PC-3 (cell line): ENCODE data around the gene KIF5A. TPM values are rescaled to one million over a fixed set of nuclear protein-coding genes. Genes with fewer than 3 reads are reported as not detected.
"Not testable (repeated sequence)": the region's sequence is repeated elsewhere in the genome, so short reads cannot be mapped to it uniquely, and the experiment has no call there.

ENCODE experiments used
- ATAC-seq: fragments of 200-7000 bp; cut with Tn5 transposase; 2 replicates; pipeline ENCODE4 v1.9.1; 2020; ENCODE audit warnings: mild to moderate bottlenecking, moderate library complexity
- BruUV-seq: library from RNA; stranded (reverse); fragments of 400-500 nt; replicated peaks from 2 replicates; lab custom pipeline; 2021; lab: Mats Ljungman, UMichigan
- CTCF ChIA-PET: fragments of 300-600 bp; sonication (Branson Sonifier 250); formaldehyde crosslinking; loops from one replicate; lab custom pipeline; 2022; ENCODE audit warnings: antibody characterized with exemption; lab: Charles Lee
- POLR2A ChIA-PET: fragments of 300-600 bp; sonication (Branson Sonifier 250); formaldehyde crosslinking; loops from one replicate; lab custom pipeline; 2022; ENCODE audit warnings: antibody characterized with exemption; ENCODE audit not compliant: unreplicated experiment; lab: Charles Lee
- DNase-seq: peaks from one replicate; pipeline ENCODE4 v3.0.0-alpha.2; 2015
- H2AFZ ChIP-seq: fragments of 300-600 bp; sonication (generic); 2 replicates; pipeline ENCODE4 v1.6.0; 2016; ENCODE audit warnings: antibody characterized with exemption, low read length
- H3F3A ChIP-seq: fragments of 300-600 bp; sonication (generic); one replicate; pipeline ENCODE4 v1.6.0; 2017; ENCODE audit warnings: antibody characterized with exemption, low read length, control low read depth, mild to moderate bottlenecking; ENCODE audit not compliant: unreplicated experiment
- H3K27ac ChIP-seq: fragments of 300-600 bp; sonication (generic); 2 replicates; pipeline ENCODE4 v1.5.1; 2016; ENCODE audit warnings: mild to moderate bottlenecking, low read length
- H3K27me3 ChIP-seq: fragments of 300-600 bp; sonication (generic); 2 replicates; pipeline ENCODE4 v1.6.1; 2016; ENCODE audit warnings: low read length, mixed read lengths
- H3K36me3 ChIP-seq: fragments of 300-600 bp; sonication (generic); 2 replicates; pipeline ENCODE4 v1.6.1; 2016; ENCODE audit warnings: low read depth, mixed run types, low read length, mixed read lengths
- H3K4me1 ChIP-seq: fragments of 300-600 bp; sonication (generic); 2 replicates; pipeline ENCODE4 v1.5.1; 2016; ENCODE audit warnings: low read length; ENCODE audit not compliant: insufficient read depth
- H3K4me2 ChIP-seq: fragments of 300-600 bp; sonication (generic); 2 replicates; pipeline ENCODE4 v1.6.0; 2016; ENCODE audit warnings: low read length
- H3K4me3 ChIP-seq: fragments of 300-600 bp; sonication (generic); 2 replicates; pipeline ENCODE4 v1.5.1; 2016; ENCODE audit warnings: mild to moderate bottlenecking, low read length, mixed read lengths
- H3K79me2 ChIP-seq: fragments of 300-600 bp; sonication (generic); 2 replicates; pipeline ENCODE4 v1.6.1; 2017; ENCODE audit warnings: low read length, mixed read lengths
- H3K9ac ChIP-seq: fragments of 300-600 bp; sonication (generic); 2 replicates; pipeline ENCODE4 v1.6.0; 2016; ENCODE audit warnings: mild to moderate bottlenecking, low read length
- H3K9me2 ChIP-seq: fragments of 300-600 bp; sonication (generic); replicated peaks from 2 replicates; pipeline ENCODE4 v1.6.1; 2016; ENCODE audit warnings: mixed run types, low read length, mixed read lengths
- H3K9me3 ChIP-seq: fragments of 300-600 bp; sonication (generic); 2 replicates; pipeline ENCODE4 v1.6.1; 2016; ENCODE audit warnings: low read length, mixed read lengths
- H4K20me1 ChIP-seq: fragments of 300-600 bp; sonication (generic); 2 replicates; pipeline ENCODE4 v1.6.1; 2016; ENCODE audit warnings: low read length, mixed read lengths
- CTCF ChIP-seq: fragments of 300-600 bp; sonication (generic); conservative IDR thresholded peaks from 2 replicates; pipeline ENCODE4 v1.5.1; 2017; ENCODE audit warnings: antibody characterized with exemption, low read depth, mild to moderate bottlenecking, low read length
- EZH2 ChIP-seq: fragments of 300-600 bp; sonication (generic); IDR thresholded peaks from one replicate; pipeline ENCODE4 v1.6.1; 2017; ENCODE audit warnings: antibody characterized with exemption, mild to moderate bottlenecking, low read length; ENCODE audit not compliant: unreplicated experiment
- EZH2phosphoT487 ChIP-seq: fragments of 300-600 bp; sonication (generic); IDR thresholded peaks from 2 replicates; pipeline ENCODE4 v1.6.1; 2018; ENCODE audit warnings: mild to moderate bottlenecking, antibody characterized with exemption, low read length, borderline replicate concordance
- intact Hi-C: fragments of 100-400 bp; cut with micrococcal nuclease; formaldehyde crosslinking; loops from 2 replicates; pipeline ENCODE4 v1.9.0; 2023
- total RNA-seq: library from RNA; depleted of rRNA; stranded (reverse); fragments of >200 nt; gene quantifications from 2 replicates; pipeline ENCODE4 v1.2.3, GENCODE V29; 2014

Gene KIF5A
- total RNA-seq, 1 experiment from 2014 or later: not detected

GRCh38 chr12:57512665-57513064 lies 37.2 kb upstream of the KIF5A start:
- BruUV-seq: no TSS peak
- H3K36me3 ChIP-seq: peaks cover 62% of the 10 kb centered on the region

GRCh38 chr12:57513266-57513665 lies 36.6 kb upstream of the KIF5A start:
- Histone ChIP-seq H3F3A (no peaks in the 10 kb centered on the region), H3K9me2 (no peaks in the 10 kb centered on the region), H3K4me1 (peaks cover 7% of the 10 kb centered on the region; the same call in 1 of the 2 replicates), H3K9me3 (no peaks in the 10 kb centered on the region), H3K4me2 (no peak overlapping the region), H2AFZ (no peak overlapping the region), H4K20me1 (peaks cover 10% of the 10 kb centered on the region; the same call in 1 of the 2 replicates), H3K27ac (no peak overlapping the region), H3K36me3 (peaks cover 63% of the 10 kb centered on the region), H3K27me3 (no peaks in the 10 kb centered on the region), H3K4me3 (no peak overlapping the region), H3K9ac (no peak overlapping the region), H3K79me2 (peaks cover 15% of the 10 kb centered on the region)
- no peak for ATAC-seq
- ChIA-PET CTCF (no interaction called here), POLR2A (no interaction called here)
- no TSS peak for BruUV-seq
- no peak for TF ChIP-seq CTCF
- intact Hi-C loops: no loop called here
- DNase-seq: no peak

More at GRCh38 chr12:57512665-57513064, 37.2 kb upstream of the KIF5A start:
- ATAC-seq (no peak), DNase-seq (no peak)
- Histone ChIP-seq H3K9me3 (no peaks in the 10 kb centered on the region), H3F3A (no peaks in the 10 kb centered on the region), H3K4me1 (peaks cover 7% of the 10 kb centered on the region; the same call in 1 of the 2 replicates), H4K20me1 (0 out of 2 replicates have a peak, but pooled peaks cover 5% of the 10 kb centered on the region), H3K79me2 (peaks cover 9% of the 10 kb centered on the region; the same call in 1 of the 2 replicates), H3K27me3 (no peaks in the 10 kb centered on the region), H3K9me2 (no peaks in the 10 kb centered on the region), H3K4me2 (no peak overlapping the region), H3K9ac (no peak overlapping the region), H3K4me3 (no peak overlapping the region), H3K27ac (no peak overlapping the region), H2AFZ (no peak overlapping the region)
- intact Hi-C loops: no loop called here
- ChIA-PET POLR2A (interaction anchor here (0.7 kb wide), 1 partner anchor 35 kb away, joined by 4 read pairs; no protein-coding TSS in a partner anchor), CTCF (no interaction called here)
- TF ChIP-seq CTCF: no peak
- TF ChIP-seq EZH2phosphoT487: no peak
- TF ChIP-seq EZH2: no peak

- H4K20me1 ChIP-seq: peaks cover 14% of the 10 kb centered on the region; the same call in 1 of the 2 replicates
- intact Hi-C loops, POLR2A ChIA-PET, H3K4me3 ChIP-seq, H3K27ac ChIP-seq, BruUV-seq, H3K27me3 ChIP-seq, CTCF ChIA-PET, DNase-seq, H3K4me2 ChIP-seq, H3K9ac ChIP-seq, H3K4me1 ChIP-seq, H2AFZ ChIP-seq, H3F3A ChIP-seq, ATAC-seq, H3K9me2 ChIP-seq, H3K9me3 ChIP-seq: not testable (repeated sequence)
- H3K79me2 ChIP-seq: peaks cover 19% of the 10 kb centered on the region
- peaks cover 64% of the 10 kb centered on the region for H3K36me3 ChIP-seq
Observed at GRCh38 chr12:57513677-57514076, 36.2 kb upstream of the KIF5A start.

- H3K4me3 ChIP-seq, POLR2A ChIA-PET, ATAC-seq, H3K4me2 ChIP-seq, intact Hi-C loops, H3K9me3 ChIP-seq, H2AFZ ChIP-seq, H3K27me3 ChIP-seq, BruUV-seq, H3K9ac ChIP-seq, H3K27ac ChIP-seq, H3K9me2 ChIP-seq, H3F3A ChIP-seq, DNase-seq: not testable (repeated sequence)
- Histone ChIP-seq H3K36me3 (peaks cover 65% of the 10 kb centered on the region), H3K4me1 (peaks cover 13% of the 10 kb centered on the region), H4K20me1 (peaks cover 19% of the 10 kb centered on the region), H3K79me2 (peaks cover 25% of the 10 kb centered on the region)
- CTCF ChIA-PET: interaction anchor here (0.6 kb wide), 1 partner anchor 207 kb away, joined by 5 read pairs; no protein-coding TSS in a partner anchor
Observed at GRCh38 chr12:57514246-57514645, 35.6 kb upstream of the KIF5A start.
